Immature natural killer cell (primary cell): ENCODE measurements around the gene ITGAL. TPM values are rescaled to one million over a fixed set of nuclear protein-coding genes. Genes with fewer than 3 reads are reported as not detected.
"Not testable (repeated sequence)": the region's sequence is repeated elsewhere in the genome, so short reads cannot be mapped to it uniquely, and the experiment has no call there.

Experiments used
- DNase-seq, 3 donors: peaks; one replicate each; pipeline ENCODE4 v3.0.0; 2022; ENCODE audit warnings: mixed read lengths in 1 of 3
- H3K27ac Mint-ChIP-seq, 6 donors: one replicate each; pipeline ENCODE4 v1.8.0; 2020; ENCODE audit warnings: mixed read lengths in 6 of 6, mild to moderate bottlenecking in 5 of 6, inconsistent platforms in 4 of 6, moderate library complexity in 3 of 6
- H3K27me3 Mint-ChIP-seq, 3 donors: one replicate each; pipeline ENCODE4 v1.8.0; 2020 to 2021; ENCODE audit warnings: low read depth in 3 of 3, mild to moderate bottlenecking in 3 of 3, mixed read lengths in 3 of 3, moderate library complexity in 3 of 3, inconsistent platforms in 1 of 3
- H3K36me3 Mint-ChIP-seq, 3 donors: one replicate each; pipeline ENCODE4 v1.8.0; 2020; ENCODE audit warnings: mixed read lengths in 3 of 3, inconsistent platforms in 2 of 3, mild to moderate bottlenecking in 2 of 3
- H3K4me1 Mint-ChIP-seq, 2 donors: one replicate each; pipeline ENCODE4 v1.8.0; 2020; ENCODE audit warnings: inconsistent platforms in 2 of 2, mild to moderate bottlenecking in 2 of 2, mixed read lengths in 2 of 2, moderate library complexity in 1 of 2
- H3K4me3 Mint-ChIP-seq, 5 donors: one replicate each; pipeline ENCODE4 v1.8.0; 2020; ENCODE audit warnings: mild to moderate bottlenecking in 5 of 5, mixed read lengths in 5 of 5, inconsistent platforms in 3 of 5, moderate library complexity in 3 of 5
- H3K9me3 Mint-ChIP-seq, 6 donors: one replicate each; pipeline ENCODE4 v1.8.0; 2020; ENCODE audit warnings: mild to moderate bottlenecking in 6 of 6, mixed read lengths in 6 of 6, inconsistent platforms in 4 of 6, moderate library complexity in 3 of 6
- polyA plus RNA-seq, 3 donors: library from polyadenylated mRNA; unstranded; fragments of 300-500 nt; fragmentation: Illumina TruSeq; gene quantifications; one replicate each; pipeline ENCODE4 v1.2.3, GENCODE V29; 2021

Gene ITGAL
- polyA plus RNA-seq, 3 donors from 2014 or later: 218 to 488 (median 238) TPM

- peaks cover 11 to 15% of the 10 kb centered on the region in 2 donors for H3K4me1 Mint-ChIP-seq
- no peak overlapping the region for H3K4me3 Mint-ChIP-seq
- no peaks in the 10 kb centered on the region for H3K36me3 Mint-ChIP-seq
- no peaks in the 10 kb centered on the region for H3K9me3 Mint-ChIP-seq
- DNase-seq: no peak
- no peak overlapping the region for H3K27ac Mint-ChIP-seq
- H3K27me3 Mint-ChIP-seq: peaks cover 0 to 4% (median 2%) of the 10 kb centered on the region in 3 donors
Observed at GRCh38 chr16:30464078-30464477, 8.5 kb upstream of the ITGAL start.

- Mint-ChIP-seq H3K36me3 (peaks cover 15 to 19% (median 16%) of the 10 kb centered on the region in 3 donors), H3K27me3 (peaks cover 6 to 28% (median 22%) of the 10 kb centered on the region in 3 donors), H3K4me1 (peaks cover 46 to 53% of the 10 kb centered on the region in 2 donors), H3K9me3 (no peaks in the 10 kb centered on the region), H3K27ac (peak overlapping the region; percentile 91 to 99 (median 98)), H3K4me3 (peak overlapping the region; percentile 12 to 70 (median 33))
- no peak for DNase-seq
Observed at GRCh38 chr16:30470170-30470512, 2.4 kb upstream of the ITGAL start.

- peaks cover 6 to 28% (median 22%) of the 10 kb centered on the region in 3 donors for H3K27me3 Mint-ChIP-seq
- peak overlapping the region; percentile 87 to 99 (median 98) for H3K27ac Mint-ChIP-seq
- no peaks in the 10 kb centered on the region for H3K9me3 Mint-ChIP-seq
- H3K4me1 Mint-ChIP-seq: peaks cover 50 to 57% of the 10 kb centered on the region in 2 donors
- peak overlapping the region; percentile 36 to 74 (median 70) for H3K4me3 Mint-ChIP-seq
- DNase-seq: no peak
- peaks cover 19 to 24% (median 20%) of the 10 kb centered on the region in 3 donors for H3K36me3 Mint-ChIP-seq
Observed at GRCh38 chr16:30470632-30470995, 1.9 kb upstream of the ITGAL start.

- Mint-ChIP-seq H3K27me3 (peaks cover 10 to 32% (median 22%) of the 10 kb centered on the region in 3 donors), H3K4me1 (peaks cover 78 to 80% of the 10 kb centered on the region in 2 donors), H3K9me3 (no peaks in the 10 kb centered on the region), H3K4me3 (peak overlapping the region; percentile 89 to 99 (median 97)), H3K36me3 (peaks cover 28 to 36% (median 35%) of the 10 kb centered on the region in 3 donors), H3K27ac (peak overlapping the region; percentile 98 to 99 (median 98))
- DNase-seq: peak; percentile 55 to 64 (median 60)
Observed at GRCh38 chr16:30473231-30474073, 910 bp downstream of the ITGAL start.

GRCh38 chr16:30474074-30474452 lies 1.5 kb downstream of the ITGAL start:
- H3K9me3 Mint-ChIP-seq: no peaks in the 10 kb centered on the region
- peaks cover 32 to 39% (median 38%) of the 10 kb centered on the region in 3 donors for H3K36me3 Mint-ChIP-seq
- H3K4me1 Mint-ChIP-seq: peaks cover 83 to 86% of the 10 kb centered on the region in 2 donors

GRCh38 chr16:30474684-30475083 lies 2.1 kb downstream of the ITGAL start:
- Mint-ChIP-seq H3K9me3 (no peaks in the 10 kb centered on the region), H3K36me3 (peaks cover 32 to 39% (median 38%) of the 10 kb centered on the region in 3 donors), H3K4me3 (peak overlapping the region; percentile 89 to 97 (median 90)), H3K27ac (peak overlapping the region; percentile 85 to 96 (median 93)), H3K4me1 (peaks cover 81 to 83% of the 10 kb centered on the region in 2 donors), H3K27me3 (peaks cover 10 to 32% (median 22%) of the 10 kb centered on the region in 3 donors)
- no peak for DNase-seq

More at GRCh38 chr16:30474074-30474452, 1.5 kb downstream of the ITGAL start:
- DNase-seq: no peak
- Mint-ChIP-seq H3K27me3 (peaks cover 10 to 32% (median 22%) of the 10 kb centered on the region in 3 donors), H3K27ac (peak overlapping the region; percentile 92 to 99 (median 98)), H3K4me3 (peak overlapping the region; percentile 89 to 99 (median 97))

- no peak for DNase-seq
- peaks cover 75 to 84% of the 10 kb centered on the region in 2 donors for H3K4me1 Mint-ChIP-seq
- H3K9me3 Mint-ChIP-seq: no peaks in the 10 kb centered on the region
- peaks cover 39 to 48% (median 42%) of the 10 kb centered on the region in 3 donors for H3K36me3 Mint-ChIP-seq
- H3K27me3 Mint-ChIP-seq: peaks cover 10 to 27% (median 22%) of the 10 kb centered on the region in 3 donors
- peak overlapping the region; percentile 52 to 90 (median 89) for H3K4me3 Mint-ChIP-seq
- H3K27ac Mint-ChIP-seq: peak overlapping the region; percentile 85 to 95 (median 91)
Observed at GRCh38 chr16:30476991-30477390, 4.4 kb downstream of the ITGAL start.

GRCh38 chr16:30477773-30478172 lies 5.2 kb downstream of the ITGAL start:
- Mint-ChIP-seq H3K36me3 (peaks cover 42 to 54% (median 43%) of the 10 kb centered on the region in 3 donors), H3K27ac (peak overlapping the region; percentile 85 to 95 (median 91)), H3K4me3 (peak overlapping the region in 4 of 5 donors; percentile 50 to 89 (median 62))

GRCh38 chr16:30478766-30479478 lies 6.4 kb downstream of the ITGAL start:
- peaks cover 33 to 54% (median 37%) of the 10 kb centered on the region in 3 donors for H3K36me3 Mint-ChIP-seq
- DNase-seq: no peak
- H3K4me3 Mint-ChIP-seq: peak overlapping the region; percentile 0 to 63 (median 42)
- peaks cover 4 to 10% (median 5%) of the 10 kb centered on the region in 3 donors for H3K27me3 Mint-ChIP-seq
- H3K27ac Mint-ChIP-seq: peak overlapping the region; percentile 83 to 93 (median 88)
- H3K9me3 Mint-ChIP-seq: no peaks in the 10 kb centered on the region
- H3K4me1 Mint-ChIP-seq: peaks cover 75 to 82% of the 10 kb centered on the region in 2 donors

More at GRCh38 chr16:30477773-30478172, 5.2 kb downstream of the ITGAL start:
- H3K9me3 Mint-ChIP-seq, DNase-seq: not testable (repeated sequence)
- H3K27me3 Mint-ChIP-seq: peaks cover 4 to 21% (median 16%) of the 10 kb centered on the region in 3 donors
- peaks cover 75 to 83% of the 10 kb centered on the region in 2 donors for H3K4me1 Mint-ChIP-seq

GRCh38 chr16:30481381-30481780 lies 8.8 kb downstream of the ITGAL start:
- DNase-seq: no peak
- Mint-ChIP-seq H3K9me3 (no peaks in the 10 kb centered on the region), H3K36me3 (peaks cover 22 to 47% (median 27%) of the 10 kb centered on the region in 3 donors), H3K4me3 (no peak overlapping the region), H3K27ac (peak overlapping the region; percentile 27 to 91 (median 72)), H3K27me3 (peaks cover 0 to 6% (median 4%) of the 10 kb centered on the region in 3 donors), H3K4me1 (peaks cover 62 to 76% of the 10 kb centered on the region in 2 donors)

GRCh38 chr16:30482366-30482765 lies 9.8 kb downstream of the ITGAL start:
- peaks cover 2 to 4% (median 4%) of the 10 kb centered on the region in 3 donors for H3K27me3 Mint-ChIP-seq
- H3K9me3 Mint-ChIP-seq: no peaks in the 10 kb centered on the region
- peak overlapping the region; percentile 7 to 67 (median 42) for H3K4me3 Mint-ChIP-seq
- DNase-seq: peak in 1 of 3 donors; percentile 24
- peaks cover 56 to 68% of the 10 kb centered on the region in 2 donors for H3K4me1 Mint-ChIP-seq
- H3K36me3 Mint-ChIP-seq: peaks cover 23 to 43% (median 25%) of the 10 kb centered on the region in 3 donors
- H3K27ac Mint-ChIP-seq: peak overlapping the region; percentile 67 to 95 (median 82)

GRCh38 chr16:30484887-30485286 lies 12.3 kb downstream of the ITGAL start:
- Mint-ChIP-seq H3K4me1 (peaks cover 47 to 64% of the 10 kb centered on the region in 2 donors), H3K9me3 (no peaks in the 10 kb centered on the region), H3K27ac (peak overlapping the region in 3 of 6 donors; percentile 53 to 79 (median 61)), H3K36me3 (peaks cover 28 to 51% (median 34%) of the 10 kb centered on the region in 3 donors), H3K4me3 (no peak overlapping the region), H3K27me3 (peaks cover 0 to 4% (median 3%) of the 10 kb centered on the region in 3 donors)
- DNase-seq: no peak

GRCh38 chr16:30485818-30486436 lies 13.4 kb downstream of the ITGAL start:
- peaks cover 45 to 61% of the 10 kb centered on the region in 2 donors for H3K4me1 Mint-ChIP-seq
- H3K9me3 Mint-ChIP-seq: no peaks in the 10 kb centered on the region
- peaks cover 0 to 4% (median 2%) of the 10 kb centered on the region in 3 donors for H3K27me3 Mint-ChIP-seq
- peak overlapping the region in 5 of 6 donors; percentile 38 to 88 (median 72) for H3K27ac Mint-ChIP-seq
- DNase-seq: no peak
- H3K4me3 Mint-ChIP-seq: peak overlapping the region in 1 of 5 donors; percentile 41
- peaks cover 29 to 50% (median 31%) of the 10 kb centered on the region in 3 donors for H3K36me3 Mint-ChIP-seq
